Hepatocyte (in vitro differentiated cells): ENCODE measurements around the gene SYCE3. TPM values are rescaled to one million over a fixed set of nuclear protein-coding genes. Genes with fewer than 3 reads are reported as not detected.

ENCODE experiments used
- DNase-seq: peaks from one replicate; pipeline ENCODE4 v3.0.0-alpha.2; 2016; ENCODE audit warnings: low spot score
- H2AFZ ChIP-seq: fragments of 200-600 bp; sonication (generic); 2 replicates; pipeline ENCODE4 v1.6.0; 2016; ENCODE audit warnings: antibody characterized with exemption, mild to moderate bottlenecking
- H3K27ac ChIP-seq: fragments of 200-600 bp; sonication (generic); 2 replicates; pipeline ENCODE4 v1.5.1; 2016; ENCODE audit warnings: mild to moderate bottlenecking
- H3K27me3 ChIP-seq: fragments of 200-600 bp; sonication (generic); 2 replicates; pipeline ENCODE4 v1.6.1; 2016
- H3K36me3 ChIP-seq: fragments of 200-600 bp; sonication (generic); replicated peaks from 2 replicates; pipeline ENCODE4 v1.5.1; 2016; ENCODE audit warnings: low read depth; ENCODE audit not compliant: insufficient read depth
- H3K4me1 ChIP-seq: fragments of 200-600 bp; sonication (generic); 2 replicates; pipeline ENCODE4 v1.5.1; 2016; ENCODE audit warnings: mild to moderate bottlenecking, moderate library complexity; ENCODE audit not compliant: insufficient read depth
- H3K4me2 ChIP-seq: fragments of 200-600 bp; sonication (generic); 2 replicates; pipeline ENCODE4 v1.6.0; 2016
- H3K4me3 ChIP-seq: fragments of 200-600 bp; sonication (generic); 2 replicates; pipeline ENCODE4 v1.5.1; 2016; ENCODE audit warnings: mild to moderate bottlenecking
- H3K79me2 ChIP-seq: fragments of 200-600 bp; sonication (generic); 2 replicates; pipeline ENCODE4 v1.6.0; 2017; ENCODE audit warnings: mild to moderate bottlenecking
- H3K9me2 ChIP-seq: fragments of 200-600 bp; sonication (generic); replicated peaks from 2 replicates; pipeline ENCODE4 v1.6.0; 2017; ENCODE audit warnings: mild to moderate bottlenecking; ENCODE audit not compliant: insufficient read depth
- H3K9me3 ChIP-seq: fragments of 200-600 bp; sonication (generic); 2 replicates; pipeline ENCODE4 v1.5.1; 2016; ENCODE audit warnings: low read depth, mild to moderate bottlenecking
- H4K20me1 ChIP-seq: fragments of 200-600 bp; sonication (generic); 2 replicates; pipeline ENCODE4 v1.6.0; 2016; ENCODE audit warnings: mild to moderate bottlenecking; ENCODE audit not compliant: insufficient read depth, poor library complexity, severe bottlenecking
- CTCF ChIP-seq: fragments of 200-600 bp; sonication (generic); IDR thresholded peaks from 2 replicates; pipeline ENCODE4 v1.5.1; 2016; ENCODE audit warnings: antibody characterized with exemption, mild to moderate bottlenecking; ENCODE audit not compliant: poor library complexity
- EZH2 ChIP-seq: fragments of 200-600 bp; sonication (generic); IDR thresholded peaks from 2 replicates; pipeline ENCODE4 v1.6.1; 2016; ENCODE audit warnings: antibody characterized with exemption, mild to moderate bottlenecking, borderline replicate concordance
- EZH2phosphoT487 ChIP-seq: fragments of 200-600 bp; sonication (generic); IDR thresholded peaks from one replicate; pipeline ENCODE4 v1.6.1; 2018; ENCODE audit warnings: antibody characterized with exemption, mild to moderate bottlenecking, low read depth, moderate library complexity; ENCODE audit not compliant: unreplicated experiment, severe bottlenecking
- WGBS: methylation state at CpG from one replicate; pipeline ENCODE4 v1.1.6; 2016; ENCODE audit warnings: low lambda C conversion rate; ENCODE audit errors: missing lambda C conversion rate; 5-methylcytosine and 5-hydroxymethylcytosine counted together
- polyA plus RNA-seq: library from polyadenylated mRNA; unstranded; fragments of >200 nt; fragmentation: Nextera tagmentation; extraction: Ambion mirVana; gene quantifications from 2 replicates; pipeline ENCODE4 v1.2.1, GENCODE V29; 2016
- total RNA-seq: library from RNA; depleted of rRNA; stranded (reverse); fragments of >200 nt; gene quantifications from 2 replicates; pipeline ENCODE4 v1.2.3, GENCODE V29; 2014

The SYCE3 gene
- total and polyA plus RNA-seq, 2 experiments from 2014 or later: 1.4 TPM; not detected in 1

DNA sequence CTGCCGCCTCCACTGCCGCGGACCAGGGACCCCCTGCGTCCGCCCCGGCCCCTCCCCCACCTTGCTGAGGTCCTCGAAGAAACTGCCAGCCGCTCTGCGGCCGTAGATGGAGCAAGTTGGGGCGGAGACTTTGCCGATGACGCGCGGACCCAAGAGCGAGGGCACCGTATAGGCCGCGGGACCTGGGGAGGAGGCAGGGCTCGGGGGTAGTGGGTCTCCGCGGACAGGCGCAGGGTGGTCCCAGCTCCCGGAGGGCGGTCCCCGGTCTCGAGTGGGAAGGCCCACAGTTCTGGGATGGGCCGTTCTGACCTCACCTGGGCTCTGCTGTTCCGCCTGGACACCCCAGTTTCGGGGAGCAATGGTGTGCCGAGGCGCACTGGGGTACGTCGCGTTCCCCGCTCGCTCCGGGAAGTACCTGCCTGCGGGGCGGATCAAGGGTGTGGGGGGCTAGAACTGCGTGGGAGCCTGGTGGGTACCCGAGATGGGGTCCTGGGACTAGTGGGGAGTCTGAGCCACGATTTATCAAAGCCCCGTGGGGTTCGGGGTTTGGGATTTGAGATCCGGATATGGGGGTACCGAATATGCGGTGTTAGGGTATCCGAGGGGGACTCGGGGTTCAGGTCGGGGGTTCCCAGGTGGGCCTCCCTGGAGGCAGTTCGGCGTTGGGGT is 31.7 kb downstream of the SYCE3 start:
- H3K9me2 ChIP-seq: no peaks in the 10 kb centered on the region
- H4K20me1 ChIP-seq: no peaks in the 10 kb centered on the region
- H3K9me3 ChIP-seq: no peaks in the 10 kb centered on the region
- peaks cover 11% of the 10 kb centered on the region for H3K27me3 ChIP-seq
- WGBS: 16% methylated on average over 41 of the region's 53 CpGs
- H2AFZ ChIP-seq: peak overlapping the region; percentile 51
- H3K4me2 ChIP-seq: peak overlapping the region; percentile 99
- no peaks in the 10 kb centered on the region for H3K36me3 ChIP-seq
- TF ChIP-seq EZH2 (peak; percentile 19), CTCF (no peak)
- H3K27ac ChIP-seq: peak overlapping the region; percentile 96
- H3K79me2 ChIP-seq: no peaks in the 10 kb centered on the region
- peaks cover 42% of the 10 kb centered on the region for H3K4me1 ChIP-seq
- peak; percentile 91 for DNase-seq
- peak overlapping the region; percentile 52 for H3K4me3 ChIP-seq

DNA sequence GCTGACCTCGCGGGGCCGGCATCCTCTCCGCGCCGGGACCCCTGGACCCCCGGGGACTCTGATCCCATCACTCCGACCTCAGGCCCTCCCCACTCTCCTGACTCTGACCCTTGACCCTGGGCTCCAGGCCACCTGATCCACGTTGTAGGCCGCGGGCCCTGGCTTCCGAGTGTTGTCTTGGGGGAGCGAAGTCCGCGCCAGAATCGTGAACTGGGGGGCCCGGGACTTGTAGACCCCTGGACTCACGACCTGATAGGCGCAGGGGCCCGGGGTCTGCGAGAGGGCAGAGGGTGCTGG is 32.2 kb downstream of the SYCE3 start:
- Histone ChIP-seq H3K27me3 (peaks cover 11% of the 10 kb centered on the region), H3K79me2 (no peaks in the 10 kb centered on the region), H3K27ac (peak overlapping the region; percentile 96), H3K9me3 (no peaks in the 10 kb centered on the region), H3K9me2 (no peaks in the 10 kb centered on the region), H3K36me3 (no peaks in the 10 kb centered on the region), H2AFZ (peak overlapping the region; percentile 23), H3K4me1 (peaks cover 42% of the 10 kb centered on the region), H3K4me2 (peak overlapping the region; percentile 99), H3K4me3 (peak overlapping the region; percentile 49), H4K20me1 (no peaks in the 10 kb centered on the region)
- WGBS: 9% methylated on average over 4 of the region's 21 CpGs
- DNase-seq: no peak
- TF ChIP-seq EZH2 (peak; percentile 41), CTCF (no peak)

- 7% methylated on average over 43 of the region's 92 CpGs for WGBS
- peak within 1 kb of the TSS; percentile 23 for H2AFZ ChIP-seq
These were observed 32.7 kb downstream of the SYCE3 start, which contains the start of gene TYMP for GRCh38 chr22:50529897-50530579. Gene TYMP, minus strand, starts transcription at chr22:50530012. Its CDS starts 303 bp downstream, at chr22:50529709.

More at GRCh38 chr22:50529897-50530579, 32.7 kb downstream of the SYCE3 start, which contains the start of gene TYMP:
- peak within 1 kb of the TSS; percentile 99 for H3K4me2 ChIP-seq
- H3K27me3 ChIP-seq: peaks cover 11% of the 10 kb centered on the region
- TF ChIP-seq CTCF: no peak
- TF ChIP-seq EZH2phosphoT487: no peak
- TF ChIP-seq EZH2: peak; percentile 12
- peak within 1 kb of the TSS; percentile 96 for H3K27ac ChIP-seq
- H3K9me3 ChIP-seq: no peaks in the 10 kb centered on the region
- H4K20me1 ChIP-seq: no peaks in the 10 kb centered on the region
- peak; percentile 84 for DNase-seq
- H3K4me3 ChIP-seq: peak within 1 kb of the TSS; percentile 49
- peaks cover 42% of the 10 kb centered on the region for H3K4me1 ChIP-seq
- H3K79me2 ChIP-seq: no peaks in the 10 kb centered on the region
- H3K36me3 ChIP-seq: no peaks in the 10 kb centered on the region
- H3K9me2 ChIP-seq: no peaks in the 10 kb centered on the region
